Brain microvascular endothelial cell (primary cell): ENCODE results near the gene RIN3.

Experiments
- DNase-seq: peaks from one replicate; pipeline ENCODE4 v3.0.0-alpha.2; 2020
- H3K27ac ChIP-seq: fragments of 250-450 bp; sonication (Bioruptor Pico); 2 replicates; pipeline ENCODE4 v1.5.1; 2020; ENCODE audit warnings: mild to moderate bottlenecking, moderate library complexity
- H3K27me3 ChIP-seq: fragments of 250-450 bp; sonication (Bioruptor Pico); replicated peaks from 2 replicates; pipeline ENCODE4 v1.5.1; 2020; ENCODE audit warnings: mild to moderate bottlenecking
- H3K36me3 ChIP-seq: fragments of 250-450 bp; sonication (Bioruptor Pico); replicated peaks from 2 replicates; pipeline ENCODE4 v1.5.1; 2020; ENCODE audit warnings: mild to moderate bottlenecking
- H3K4me3 ChIP-seq: 2 replicates; pipeline ENCODE4 v1.5.1; 2011; ENCODE audit warnings: low read depth, mild to moderate bottlenecking, control low read depth, low read length, moderate library complexity
- in situ Hi-C: cut with HindIII; loops from 2 replicates; pipeline ENCODE4 v1.10.0; 2017; ENCODE audit warnings: low sequenced_read_pairs, low pct_ligation_motif_present
- TF ChIP-seq, protein P1 (sequence below): IDR thresholded peaks from 2 replicates; pipeline ENCODE4 v1.5.1; 2011; ENCODE audit warnings: low read depth, mild to moderate bottlenecking, moderate library complexity, low read length, control low read depth, inconsistent platforms; ENCODE audit errors: missing control alignments

RIN3 gene

DNA sequence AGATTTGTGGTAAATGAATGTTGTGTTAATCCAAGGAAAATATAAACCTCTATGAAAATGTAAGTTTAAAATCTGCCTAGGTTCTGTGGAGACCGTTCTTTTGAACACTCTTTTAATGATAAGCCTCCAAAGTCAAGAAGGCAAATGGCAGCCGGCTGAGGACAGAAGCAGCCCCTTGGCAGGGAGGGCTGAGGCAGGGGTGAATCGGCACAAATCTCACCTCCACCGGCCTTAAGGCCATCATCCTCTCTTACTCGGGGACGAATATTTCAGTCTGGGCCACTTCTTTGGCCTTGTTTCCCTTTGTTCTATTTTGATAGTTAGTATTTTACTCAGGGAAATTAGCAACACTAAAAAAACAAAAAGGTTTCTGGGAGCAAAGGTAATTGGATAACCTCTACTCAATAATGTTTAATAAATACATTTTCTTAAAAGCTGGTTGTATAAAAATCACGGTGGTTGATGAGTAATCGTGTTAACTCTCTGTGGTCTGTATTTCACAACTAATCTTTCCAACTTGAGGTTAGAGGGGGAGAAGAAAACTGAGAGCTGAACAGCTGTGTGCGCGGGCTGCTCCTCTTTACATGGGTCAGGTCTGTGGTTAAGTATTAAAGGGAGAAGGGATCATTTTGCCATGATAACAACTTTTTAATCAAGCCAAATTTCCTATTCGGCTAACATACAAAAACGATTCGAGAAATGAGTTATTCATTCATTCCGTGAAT, 216.2 kb downstream of the RIN3 start:
- no peak overlapping the region for H3K4me3 ChIP-seq
- H3K27ac ChIP-seq = peak overlapping the region; percentile 56
- peak; percentile 87 for DNase-seq
- no peaks in the 10 kb centered on the region for H3K27me3 ChIP-seq
- TF ChIP-seq, protein P1, sequence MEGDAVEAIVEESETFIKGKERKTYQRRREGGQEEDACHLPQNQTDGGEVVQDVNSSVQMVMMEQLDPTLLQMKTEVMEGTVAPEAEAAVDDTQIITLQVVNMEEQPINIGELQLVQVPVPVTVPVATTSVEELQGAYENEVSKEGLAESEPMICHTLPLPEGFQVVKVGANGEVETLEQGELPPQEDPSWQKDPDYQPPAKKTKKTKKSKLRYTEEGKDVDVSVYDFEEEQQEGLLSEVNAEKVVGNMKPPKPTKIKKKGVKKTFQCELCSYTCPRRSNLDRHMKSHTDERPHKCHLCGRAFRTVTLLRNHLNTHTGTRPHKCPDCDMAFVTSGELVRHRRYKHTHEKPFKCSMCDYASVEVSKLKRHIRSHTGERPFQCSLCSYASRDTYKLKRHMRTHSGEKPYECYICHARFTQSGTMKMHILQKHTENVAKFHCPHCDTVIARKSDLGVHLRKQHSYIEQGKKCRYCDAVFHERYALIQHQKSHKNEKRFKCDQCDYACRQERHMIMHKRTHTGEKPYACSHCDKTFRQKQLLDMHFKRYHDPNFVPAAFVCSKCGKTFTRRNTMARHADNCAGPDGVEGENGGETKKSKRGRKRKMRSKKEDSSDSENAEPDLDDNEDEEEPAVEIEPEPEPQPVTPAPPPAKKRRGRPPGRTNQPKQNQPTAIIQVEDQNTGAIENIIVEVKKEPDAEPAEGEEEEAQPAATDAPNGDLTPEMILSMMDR = no peak
- H3K36me3 ChIP-seq = peaks cover 16% of the 10 kb centered on the region
- in situ Hi-C loops = no loop called here

DNA sequence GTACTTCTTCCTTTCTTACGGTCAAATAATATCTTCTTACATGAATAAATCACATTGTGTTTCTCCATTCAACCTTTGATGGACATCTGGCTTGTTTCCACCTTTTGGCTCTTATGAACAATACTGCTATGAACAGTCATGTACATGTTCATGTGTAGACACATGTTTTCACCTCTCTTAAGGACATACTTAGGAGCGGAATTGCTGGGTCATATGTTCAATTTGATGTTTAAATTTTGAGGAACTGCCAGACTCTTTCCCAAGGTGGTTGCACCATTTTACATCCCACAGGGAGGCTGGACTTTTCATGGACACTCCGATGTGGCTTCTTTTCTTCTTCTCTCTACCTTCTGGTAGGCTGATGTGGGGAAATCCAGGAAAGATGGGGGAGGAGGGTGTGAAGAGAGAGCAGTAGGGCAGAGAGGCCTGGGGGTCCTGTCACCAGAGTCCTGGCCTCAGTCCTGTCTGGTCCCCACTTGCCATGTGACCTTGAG, 218.1 kb downstream of the RIN3 start:
- Histone ChIP-seq H3K36me3 (peaks cover 14% of the 10 kb centered on the region), H3K27me3 (no peaks in the 10 kb centered on the region), H3K4me3 (no peak overlapping the region), H3K27ac (no peak overlapping the region)
- TF ChIP-seq, protein P1 = no peak
- in situ Hi-C loops = no loop called here
- DNase-seq = no peak

DNA sequence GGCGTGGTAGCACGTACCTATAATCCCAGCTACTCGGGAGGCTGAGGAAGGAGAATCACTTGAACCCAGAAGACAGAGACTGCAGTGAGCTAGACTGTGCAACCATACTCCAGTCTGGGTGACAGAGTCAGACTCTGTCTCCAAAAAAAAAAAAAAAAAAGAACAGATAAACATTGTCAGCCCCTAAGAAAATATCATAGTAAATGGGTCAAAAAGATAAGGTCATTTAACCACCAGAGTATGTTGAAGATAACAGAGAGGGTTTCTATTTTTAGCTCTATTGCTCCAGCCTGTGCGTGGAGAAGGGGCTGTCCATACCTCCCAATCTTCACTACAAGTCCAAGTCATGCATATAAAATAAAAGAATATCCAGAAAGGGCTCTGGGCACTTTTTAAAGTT, 219.4 kb downstream of the RIN3 start:
- DNase-seq = no peak
- in situ Hi-C loops = no loop called here
- H3K27me3 ChIP-seq = no peaks in the 10 kb centered on the region
- H3K27ac ChIP-seq = no peak overlapping the region
- no peak overlapping the region for H3K4me3 ChIP-seq
- TF ChIP-seq, protein P1 = no peak
- H3K36me3 ChIP-seq = peaks cover 14% of the 10 kb centered on the region

DNA sequence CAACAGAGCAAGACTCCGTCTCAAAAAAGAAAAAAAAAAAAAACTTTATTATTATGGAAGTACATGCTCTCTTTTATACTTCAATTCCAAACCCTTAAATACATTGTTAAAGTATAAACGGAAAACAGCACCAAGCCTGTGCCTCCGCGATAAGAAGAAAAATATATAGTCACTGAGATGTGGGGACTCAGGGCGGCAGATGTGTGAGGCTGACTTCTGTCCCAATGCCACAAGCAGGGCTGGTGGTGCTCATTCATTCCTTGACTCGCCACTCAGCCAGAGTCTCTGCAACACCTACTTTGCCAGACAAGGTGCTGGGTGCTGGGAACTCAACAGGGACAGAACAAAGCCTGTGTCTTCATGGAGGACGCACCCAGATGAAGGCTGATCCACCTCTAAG, 221.0 kb downstream of the RIN3 start:
- H3K4me3 ChIP-seq = no peak overlapping the region
- no peak overlapping the region for H3K27ac ChIP-seq
- H3K36me3 ChIP-seq = peaks cover 14% of the 10 kb centered on the region
- DNase-seq = no peak
- TF ChIP-seq, protein P1 = no peak
- in situ Hi-C loops = no loop called here
- no peaks in the 10 kb centered on the region for H3K27me3 ChIP-seq

DNA sequence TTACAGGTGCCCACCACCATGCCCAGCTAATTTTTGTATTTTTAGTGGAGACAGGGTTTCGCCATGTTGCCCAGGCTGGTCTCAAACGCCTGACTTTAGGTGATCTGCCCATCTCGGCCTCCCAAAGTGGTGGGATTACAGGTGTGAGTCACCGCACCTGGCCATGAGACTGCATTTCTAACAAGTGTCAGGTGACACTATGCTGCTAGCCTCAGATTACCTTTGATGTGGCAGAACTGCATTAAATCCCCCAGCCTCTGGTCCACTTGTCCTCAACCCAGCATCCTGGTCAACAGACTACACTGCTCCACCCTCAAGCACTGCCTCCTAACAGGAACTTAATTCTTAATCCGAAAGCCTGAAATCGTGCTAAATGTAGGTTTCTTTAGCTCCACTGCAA, 221.8 kb downstream of the RIN3 start:
- DNase-seq = no peak
- TF ChIP-seq, protein P1 = no peak
- H3K36me3 ChIP-seq = peaks cover 14% of the 10 kb centered on the region
- H3K27me3 ChIP-seq = no peaks in the 10 kb centered on the region
- H3K4me3 ChIP-seq = no peak overlapping the region
- H3K27ac ChIP-seq = no peak overlapping the region
- in situ Hi-C loops = no loop called here

DNA sequence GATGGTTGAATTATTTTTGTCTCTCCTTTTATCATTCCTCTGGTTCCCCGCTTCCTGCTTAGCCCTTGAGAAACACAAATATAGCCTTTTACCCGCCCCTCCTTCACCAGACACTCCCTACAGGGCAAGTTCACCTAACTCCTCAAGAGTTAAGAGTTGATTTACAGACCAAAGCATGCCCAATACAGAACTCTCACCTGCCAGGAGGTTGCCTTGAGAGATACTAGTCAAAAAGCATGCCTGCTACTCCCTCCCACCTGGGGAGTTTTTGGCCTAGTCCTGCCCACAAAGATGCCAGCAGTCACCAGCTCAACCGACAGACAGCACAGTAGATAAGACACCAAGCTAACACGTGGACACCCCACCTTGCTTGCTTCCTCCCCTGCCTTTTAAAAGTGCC, 223.6 kb downstream of the RIN3 start:
- in situ Hi-C loops = no loop called here
- Histone ChIP-seq H3K4me3 (no peak overlapping the region), H3K27ac (no peak overlapping the region)

More for the DNA sequence above, 223.6 kb downstream of the RIN3 start:
- Histone ChIP-seq H3K27me3 (no peaks in the 10 kb centered on the region), H3K36me3 (peaks cover 5% of the 10 kb centered on the region)
- TF ChIP-seq, protein P1 = no peak
- no peak for DNase-seq
